GM12801 (cell line): ENCODE data around the gene DDX54.

ENCODE experiments used
- TF ChIP-seq, protein P1 (sequence below): IDR thresholded peaks from one replicate; pipeline ENCODE4 v1.5.1; 2011; ENCODE audit warnings: control low read depth; ENCODE audit not compliant: insufficient read length; ENCODE audit errors: extremely low read depth

The DDX54 gene

DNA sequence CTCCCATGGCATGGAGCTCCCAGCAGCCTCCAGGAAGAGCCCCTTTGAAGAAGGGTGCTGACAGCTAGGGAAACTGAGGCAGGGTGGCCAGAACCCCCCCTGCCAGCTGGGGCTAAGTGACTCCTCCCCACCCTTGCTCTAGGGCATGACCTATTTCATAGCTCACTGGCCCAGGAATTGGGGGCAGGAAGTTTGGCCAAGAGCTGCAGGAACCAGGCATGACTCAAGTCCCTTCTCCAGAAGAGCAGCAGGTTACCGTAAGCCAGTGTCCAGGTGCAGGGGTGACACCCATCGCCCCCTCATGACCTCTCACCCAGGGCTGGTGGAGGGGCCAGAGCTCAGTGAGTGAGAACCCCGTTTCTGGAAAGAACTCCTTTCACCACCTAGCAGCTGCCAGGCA lies 51.6 kb downstream of the DDX54 start:
- TF ChIP-seq, protein P1, sequence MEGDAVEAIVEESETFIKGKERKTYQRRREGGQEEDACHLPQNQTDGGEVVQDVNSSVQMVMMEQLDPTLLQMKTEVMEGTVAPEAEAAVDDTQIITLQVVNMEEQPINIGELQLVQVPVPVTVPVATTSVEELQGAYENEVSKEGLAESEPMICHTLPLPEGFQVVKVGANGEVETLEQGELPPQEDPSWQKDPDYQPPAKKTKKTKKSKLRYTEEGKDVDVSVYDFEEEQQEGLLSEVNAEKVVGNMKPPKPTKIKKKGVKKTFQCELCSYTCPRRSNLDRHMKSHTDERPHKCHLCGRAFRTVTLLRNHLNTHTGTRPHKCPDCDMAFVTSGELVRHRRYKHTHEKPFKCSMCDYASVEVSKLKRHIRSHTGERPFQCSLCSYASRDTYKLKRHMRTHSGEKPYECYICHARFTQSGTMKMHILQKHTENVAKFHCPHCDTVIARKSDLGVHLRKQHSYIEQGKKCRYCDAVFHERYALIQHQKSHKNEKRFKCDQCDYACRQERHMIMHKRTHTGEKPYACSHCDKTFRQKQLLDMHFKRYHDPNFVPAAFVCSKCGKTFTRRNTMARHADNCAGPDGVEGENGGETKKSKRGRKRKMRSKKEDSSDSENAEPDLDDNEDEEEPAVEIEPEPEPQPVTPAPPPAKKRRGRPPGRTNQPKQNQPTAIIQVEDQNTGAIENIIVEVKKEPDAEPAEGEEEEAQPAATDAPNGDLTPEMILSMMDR = no peak

DNA sequence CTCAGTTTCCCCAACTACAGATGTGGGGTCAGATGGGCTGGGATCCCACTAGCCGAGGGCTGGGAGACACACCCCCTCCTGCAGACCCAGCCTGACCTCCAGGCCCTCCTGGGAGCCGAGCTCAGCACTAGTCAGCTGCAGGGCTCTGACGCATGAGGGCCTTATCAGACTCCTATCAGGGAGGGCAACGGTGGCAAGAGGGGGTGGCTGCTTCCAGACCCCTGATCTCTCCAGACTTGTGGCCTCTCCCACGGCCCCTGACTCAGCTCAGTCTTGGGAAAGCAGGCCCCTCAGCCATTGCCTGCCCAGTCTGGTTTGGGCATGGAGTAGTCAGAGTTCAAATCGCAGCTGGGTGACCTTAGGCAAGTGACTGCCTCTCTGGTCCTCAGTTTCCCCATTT lies 52.2 kb downstream of the DDX54 start:
- TF ChIP-seq, protein P1 = no peak

DNA sequence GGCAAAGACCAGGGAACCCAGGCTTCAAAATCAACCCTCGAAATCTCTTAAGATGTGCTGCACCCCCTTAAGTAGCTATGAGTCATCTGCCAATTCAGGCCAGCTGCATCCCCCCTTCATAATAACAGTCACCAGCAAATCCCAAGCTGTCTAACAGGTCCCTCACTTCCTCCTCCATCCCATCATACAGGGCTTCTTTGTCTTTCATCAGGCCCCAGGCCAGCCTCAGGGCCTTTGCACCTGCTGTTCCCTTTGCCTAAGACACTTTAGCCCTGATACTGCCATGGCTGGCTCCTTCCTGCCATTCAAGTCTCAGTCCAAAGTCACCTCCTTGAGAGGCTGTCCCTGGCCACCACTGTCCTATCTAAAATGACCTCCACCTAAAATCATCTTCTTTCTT lies 53.7 kb downstream of the DDX54 start:
- TF ChIP-seq, protein P1 = no peak

DNA sequence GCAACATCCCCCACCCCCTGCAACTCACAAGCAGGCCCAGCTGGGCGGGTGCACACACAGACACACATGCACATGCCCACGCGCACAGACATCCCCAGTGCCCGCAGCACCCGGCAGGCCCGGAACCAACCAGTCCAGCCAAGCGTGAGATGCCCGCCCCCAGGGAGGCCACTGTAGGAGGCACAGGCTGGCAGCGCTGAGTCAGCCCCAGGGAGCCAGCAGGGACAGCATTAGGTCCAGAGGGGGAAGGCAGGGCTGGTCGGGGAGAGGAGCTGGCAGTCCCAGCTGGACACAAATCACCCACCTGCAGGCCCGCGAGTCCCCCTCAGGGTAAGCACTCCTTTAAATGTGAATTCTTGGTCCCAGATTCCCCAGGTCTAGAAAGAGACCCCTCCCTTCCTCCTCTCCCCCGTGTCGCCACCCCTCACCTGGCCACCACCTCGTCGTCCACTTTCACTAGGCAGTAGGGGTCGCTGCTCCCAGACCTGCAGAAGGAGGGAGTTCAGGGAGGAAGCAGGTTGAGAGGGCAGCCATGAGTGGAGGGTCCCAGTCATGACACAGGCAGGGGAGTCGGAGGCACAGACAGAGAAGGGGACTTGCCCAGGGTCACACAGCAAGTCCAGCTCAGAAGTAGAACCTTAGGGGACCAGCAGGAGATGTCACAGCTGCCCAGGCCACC lies 54.7 kb downstream of the DDX54 start:
- TF ChIP-seq, protein P1 = no peak

DNA sequence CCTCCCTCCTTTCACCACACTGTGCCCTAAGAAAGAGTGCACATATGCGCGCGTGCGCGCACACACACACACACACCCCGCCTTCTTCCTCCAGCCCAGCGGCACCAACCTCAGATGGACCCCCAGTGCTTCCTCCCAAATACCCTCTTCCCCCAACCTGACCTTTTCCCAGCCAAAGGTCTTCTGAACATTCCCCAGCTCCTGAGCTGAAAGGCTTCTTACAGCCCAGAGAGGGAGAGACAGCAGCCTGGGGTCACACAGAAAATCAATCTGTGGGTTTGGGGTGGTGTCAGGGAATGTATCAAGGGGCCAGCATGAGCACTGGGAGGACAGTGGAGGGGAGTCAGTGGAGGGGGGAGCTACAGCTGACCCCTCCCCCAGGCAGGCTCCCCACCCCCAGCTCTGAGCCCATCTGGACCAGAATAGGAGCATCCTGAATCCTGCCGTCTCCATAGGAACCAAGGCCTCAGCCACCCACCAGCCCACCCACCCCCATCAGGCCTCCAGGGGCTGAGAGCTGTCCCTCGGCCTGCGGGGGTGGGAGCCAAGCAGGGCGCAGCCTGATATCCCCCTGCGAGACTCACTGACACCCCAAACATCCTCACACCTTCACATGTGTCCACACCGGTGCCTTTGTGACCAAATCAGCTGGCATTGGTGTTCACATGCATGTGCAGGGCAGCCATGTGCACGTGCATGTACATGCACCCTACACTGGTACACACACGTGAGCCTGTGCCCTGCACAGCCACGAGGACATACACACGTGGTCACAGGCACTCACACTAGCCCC lies 55.4 kb downstream of the DDX54 start:
- TF ChIP-seq, protein P1 = no peak

DNA sequence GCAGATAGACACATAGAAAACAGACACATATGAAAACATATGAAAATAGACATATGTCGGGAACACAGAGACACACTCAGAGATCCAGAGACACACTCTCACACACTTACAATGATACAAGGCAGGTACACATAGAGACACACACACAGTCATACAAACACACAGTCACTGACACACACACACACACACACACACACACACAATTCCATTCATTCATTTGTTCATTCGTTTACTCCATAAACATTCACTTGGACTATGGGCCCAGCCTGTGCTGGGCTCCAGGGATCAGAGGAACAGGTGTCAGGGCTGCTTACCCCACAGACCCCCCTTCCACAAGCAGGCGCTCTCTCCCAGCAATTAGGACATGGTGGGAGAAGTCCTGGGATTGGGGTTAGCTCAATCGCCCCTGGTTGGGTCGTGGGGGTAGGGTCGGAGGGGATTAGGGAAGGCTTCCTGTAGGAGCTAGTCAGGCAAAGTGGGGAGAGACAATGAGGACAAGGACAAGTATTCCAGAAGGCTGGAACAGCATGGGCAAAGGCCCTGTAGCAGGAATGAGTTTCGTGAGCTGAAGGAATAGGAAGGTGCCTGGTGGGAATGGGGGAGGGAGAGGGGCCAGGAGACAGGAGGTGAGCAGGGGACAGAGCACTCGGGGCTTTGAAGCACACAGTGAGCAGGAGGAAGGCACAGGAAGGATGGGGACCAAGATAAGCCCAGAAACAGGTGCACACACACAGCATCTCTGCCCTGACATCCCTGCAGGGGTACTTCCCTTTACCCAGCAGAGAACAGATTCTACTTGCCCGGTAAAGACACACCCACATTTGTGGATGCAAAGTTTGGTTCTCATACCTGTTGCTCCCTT lies 56.2 kb downstream of the DDX54 start:
- TF ChIP-seq, protein P1 = no peak

DNA sequence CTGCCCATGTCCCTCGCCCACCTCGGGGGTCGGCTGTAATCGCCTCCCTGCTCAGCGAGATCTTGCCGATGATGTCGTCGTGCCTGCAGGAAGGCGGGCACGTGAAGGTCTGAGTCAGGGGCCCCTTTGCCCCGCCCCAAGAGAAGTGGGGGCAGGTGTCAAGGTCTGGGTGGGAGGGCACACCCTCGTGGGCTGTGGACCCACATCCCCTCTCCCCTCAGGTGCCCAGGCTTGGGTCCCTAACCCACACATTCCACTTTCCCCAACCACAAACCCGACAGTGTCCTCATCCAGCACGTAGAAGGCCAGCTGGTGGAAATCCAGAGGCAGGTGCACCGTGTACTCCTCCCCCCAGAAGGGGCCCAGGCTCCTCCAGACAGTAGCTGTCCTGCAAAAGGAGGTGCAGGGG lies 57.5 kb downstream of the DDX54 start:
- TF ChIP-seq, protein P1 = no peak
